Peyer's patch (tissue), 4 donors: ENCODE measurements around the gene CAMK1G. TPM values are rescaled to one million over a fixed set of nuclear protein-coding genes. Genes with fewer than 3 reads are reported as not detected.

Experiments
- DNase-seq, 3 donors: peaks; one replicate each; pipeline ENCODE4 v3.0.0-alpha.2; 2017 to 2019
- H3K27ac ChIP-seq, 4 donors: fragments of 200-600 bp; sonication (generic); one replicate each; pipeline ENCODE4 v1.5.1; 2016 to 2019
- H3K27me3 ChIP-seq, 2 donors: fragments of 200-600 bp; sonication (generic); one replicate each; pipeline ENCODE4 v1.5.1; 2019
- H3K36me3 ChIP-seq, 3 donors: fragments of 200-600 bp; sonication (generic); one replicate each; pipeline ENCODE4 v1.5.1; 2016 to 2019
- H3K4me1 ChIP-seq, 4 donors: fragments of 200-600 bp; sonication (generic); one replicate each; pipeline ENCODE4 v1.5.1; 2016 to 2019
- H3K4me3 ChIP-seq, 4 donors: fragments of 200-600 bp; sonication (generic); 1 replicate in 3 of 4; 2 replicates in 1 of 4; pipeline ENCODE4 v1.5.1; 2016 to 2019; ENCODE audit warnings: mild to moderate bottlenecking in 1 of 4
- H3K9me3 ChIP-seq, 4 donors: fragments of 200-600 bp; sonication (generic); one replicate each; pipeline ENCODE4 v1.5.1; 2016 to 2019; ENCODE audit warnings: mild to moderate bottlenecking in 1 of 4
- CTCF ChIP-seq, 6 experiments: fragments of 450-650 bp in 4 of 6; fragments of 200-600 bp in 2 of 6; sonication (generic) in 1 of 6; IDR thresholded peaks; one replicate each; pipeline ENCODE4 v1.5.1; 2017 to 2019; ENCODE audit warnings: antibody characterized with exemption in 6 of 6, mild to moderate bottlenecking in 3 of 6, moderate library complexity in 1 of 6
- POLR2A ChIP-seq, 2 donors: fragments of 450-650 bp; IDR thresholded peaks; one replicate each; pipeline ENCODE4 v1.5.1; 2017; ENCODE audit warnings: antibody characterized with exemption in 2 of 2, mild to moderate bottlenecking in 2 of 2, moderate library complexity in 2 of 2
- total RNA-seq, 4 donors: library from RNA; depleted of rRNA; stranded (reverse); fragments of >200 nt; gene quantifications; one replicate each; pipeline ENCODE4 v1.1.0, GENCODE V29; 2016

CAMK1G gene
- total RNA-seq, 4 donors from 2014 or later, result not detected

GRCh38 chr1:209655411-209656231, 72.1 kb downstream of the CAMK1G start:
- Histone ChIP-seq H3K36me3 (no peaks in the 10 kb centered on the region), H3K4me3 (no peak overlapping the region), H3K9me3 (no peaks in the 10 kb centered on the region), H3K27ac (peak overlapping the region in 2 of 4 donors; percentile 90 to 93), H3K27me3 (no peaks in the 10 kb centered on the region), H3K4me1 (peaks cover 0 to 68% (median 1%) of the 10 kb centered on the region in 4 donors)
- peak in 1 of 2 donors; percentile 62 for TF ChIP-seq POLR2A (IDR thresholded peaks at IDR 0.05)
- no peak for TF ChIP-seq CTCF (IDR thresholded peaks at IDR 0.05)
- peak in 2 of 3 donors; percentile 65 to 84 for DNase-seq

DNA sequence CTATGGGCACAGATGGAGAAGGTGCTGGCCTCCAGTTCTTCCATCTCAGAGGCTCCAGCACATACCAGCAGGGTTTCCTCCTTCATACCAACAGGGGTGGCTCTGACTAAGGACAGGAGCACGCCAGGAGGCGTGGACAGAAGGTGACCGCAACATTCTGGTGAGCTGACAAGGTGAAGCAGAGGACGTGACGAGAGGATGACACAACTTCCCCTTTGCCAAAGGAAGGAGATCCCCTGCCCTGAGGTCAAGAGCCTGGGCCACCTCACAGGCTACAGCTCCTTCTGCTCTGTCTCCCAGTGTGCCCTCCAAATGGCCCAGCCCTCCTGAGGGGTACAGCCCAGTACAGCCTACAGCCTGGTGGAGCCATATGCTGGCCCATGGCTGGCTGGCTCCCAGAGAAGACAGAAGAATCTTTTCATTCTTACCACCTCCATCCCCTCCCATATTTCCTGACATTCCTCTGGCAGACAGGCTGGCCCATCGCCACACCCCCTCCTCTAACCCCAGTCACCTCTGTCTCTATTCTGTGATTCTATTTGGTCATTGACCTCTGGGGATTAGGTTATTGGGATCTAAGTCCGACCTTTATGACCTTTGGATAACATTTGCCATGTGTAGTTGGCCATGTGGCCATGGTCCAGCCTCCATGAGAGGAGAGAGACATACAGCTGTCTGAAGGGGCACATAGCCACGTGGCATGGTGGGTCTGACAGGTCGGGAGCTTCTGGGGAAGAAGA, 73.8 kb downstream of the CAMK1G start:
- DNase-seq, result no peak
- no peak overlapping the region for H3K4me3 ChIP-seq
- H3K36me3 ChIP-seq, result no peaks in the 10 kb centered on the region
- no peak for TF ChIP-seq CTCF (IDR thresholded peaks at IDR 0.05)
- no peak for TF ChIP-seq POLR2A (IDR thresholded peaks at IDR 0.05)
- H3K27me3 ChIP-seq, result no peaks in the 10 kb centered on the region
- no peaks in the 10 kb centered on the region for H3K9me3 ChIP-seq
- H3K4me1 ChIP-seq, result peaks cover 0 to 56% (median 0%) of the 10 kb centered on the region in 4 donors
- peak overlapping the region in 2 of 4 donors; percentile 50 to 93 for H3K27ac ChIP-seq

GRCh38 chr1:209657918-209658317, 74.4 kb downstream of the CAMK1G start:
- TF ChIP-seq CTCF (IDR thresholded peaks at IDR 0.05), result no peak
- TF ChIP-seq POLR2A (IDR thresholded peaks at IDR 0.05), result no peak
- H3K27me3 ChIP-seq, result no peaks in the 10 kb centered on the region
- no peaks in the 10 kb centered on the region for H3K9me3 ChIP-seq
- H3K4me3 ChIP-seq, result no peak overlapping the region
- H3K4me1 ChIP-seq, result peaks cover 0 to 53% (median 0%) of the 10 kb centered on the region in 4 donors
- no peak for DNase-seq
- H3K36me3 ChIP-seq, result no peaks in the 10 kb centered on the region
- H3K27ac ChIP-seq, result peak overlapping the region in 1 of 4 donors; percentile 93

GRCh38 chr1:209659909-209660308, 76.4 kb downstream of the CAMK1G start:
- H3K4me1 ChIP-seq, result peaks cover 0 to 35% (median 0%) of the 10 kb centered on the region in 4 donors
- H3K36me3 ChIP-seq, result no peaks in the 10 kb centered on the region
- DNase-seq, result no peak
- no peak overlapping the region for H3K27ac ChIP-seq
- TF ChIP-seq POLR2A (IDR thresholded peaks at IDR 0.05), result no peak
- TF ChIP-seq CTCF (IDR thresholded peaks at IDR 0.05), result no peak
- H3K9me3 ChIP-seq, result no peaks in the 10 kb centered on the region
- H3K4me3 ChIP-seq, result no peak overlapping the region
- no peaks in the 10 kb centered on the region for H3K27me3 ChIP-seq

DNA sequence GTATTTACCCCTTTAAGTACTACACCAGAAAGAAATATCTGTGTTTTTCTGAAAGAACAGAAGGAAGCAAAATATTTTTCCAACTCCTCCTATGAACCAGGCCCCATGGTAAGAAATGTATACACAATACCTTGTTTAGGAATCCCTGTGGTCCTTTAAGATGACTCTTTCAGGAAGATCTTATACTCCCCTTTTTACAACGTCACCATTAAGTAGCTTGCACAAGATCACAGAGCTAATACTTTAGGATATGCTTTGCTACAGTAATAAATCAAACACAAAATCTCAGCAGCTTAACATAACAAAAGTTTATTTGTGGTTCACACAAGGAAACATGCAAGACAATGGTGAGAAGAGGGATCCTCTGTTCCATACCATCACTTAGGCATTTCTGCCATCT, 77.6 kb downstream of the CAMK1G start:
- Histone ChIP-seq H3K36me3 (no peaks in the 10 kb centered on the region), H3K27ac (no peak overlapping the region), H3K27me3 (no peaks in the 10 kb centered on the region), H3K9me3 (no peaks in the 10 kb centered on the region), H3K4me1 (peaks cover 0 to 32% (median 0%) of the 10 kb centered on the region in 4 donors), H3K4me3 (no peak overlapping the region)
- no peak for TF ChIP-seq CTCF (IDR thresholded peaks at IDR 0.05)
- TF ChIP-seq POLR2A (IDR thresholded peaks at IDR 0.05), result no peak
- DNase-seq, result no peak
